Inflammatory macrophage treated with lipopolysaccharide for 4 hours (primary cell): ENCODE data around the gene NEAT1.

ENCODE experiments used
- DNase-seq: peaks from one replicate; pipeline ENCODE4 v3.0.0-alpha.2; 2020

The NEAT1 gene

GRCh38 chr11:65390099-65390941 lies 32.3 kb upstream of the NEAT1 start:
- no peak for DNase-seq

GRCh38 chr11:65390996-65391395 lies 31.6 kb upstream of the NEAT1 start:
- DNase-seq, result no peak

GRCh38 chr11:65392186-65392829 lies 30.3 kb upstream of the NEAT1 start:
- no peak for DNase-seq

- no peak for DNase-seq
Measured at GRCh38 chr11:65392899-65393298, 29.7 kb upstream of the NEAT1 start.

- no peak for DNase-seq
Measured at GRCh38 chr11:65393513-65394079, 29.0 kb upstream of the NEAT1 start.

GRCh38 chr11:65394125-65394536 lies 28.5 kb upstream of the NEAT1 start:
- DNase-seq, result no peak

- DNase-seq, result no peak
Measured at GRCh38 chr11:65395961-65396530, 26.6 kb upstream of the NEAT1 start.

GRCh38 chr11:65396769-65397745 lies 25.5 kb upstream of the NEAT1 start:
- no peak for DNase-seq

GRCh38 chr11:65398362-65398910 lies 24.2 kb upstream of the NEAT1 start:
- no peak for DNase-seq

- DNase-seq, result no peak
Measured at GRCh38 chr11:65399249-65399648, 23.3 kb upstream of the NEAT1 start.

- no peak for DNase-seq
Measured at GRCh38 chr11:65399845-65400244, 22.8 kb upstream of the NEAT1 start.

- DNase-seq, result no peak
Measured at GRCh38 chr11:65400307-65401072, 22.1 kb upstream of the NEAT1 start.

- DNase-seq, result no peak
Measured at GRCh38 chr11:65401073-65401802, 21.4 kb upstream of the NEAT1 start.

- no peak for DNase-seq
Measured at GRCh38 chr11:65401803-65402248, 20.8 kb upstream of the NEAT1 start.

- DNase-seq, result no peak
Measured at GRCh38 chr11:65402790-65403189, 19.8 kb upstream of the NEAT1 start.

GRCh38 chr11:65403607-65404121 lies 18.9 kb upstream of the NEAT1 start:
- DNase-seq, result peak; percentile 72

GRCh38 chr11:65404210-65404609 lies 18.4 kb upstream of the NEAT1 start:
- no peak for DNase-seq

- DNase-seq, result no peak
Measured at GRCh38 chr11:65404638-65405339, 17.8 kb upstream of the NEAT1 start.

- no peak for DNase-seq
Measured at GRCh38 chr11:65410936-65411680, 11.5 kb upstream of the NEAT1 start.
